ENCODE data around the gene INSM2.

The INSM2 gene

GRCh38 chr14:35512765-35513164 lies 21.2 kb upstream of the INSM2 start:
- H3K27ac ChIP-seq (ENCODE audit: low read depth, low read length, poor library complexity, severe bottlenecking), result no peak overlapping the region
- H3K4me2 ChIP-seq (ENCODE audit: low read length), result no peak overlapping the region
- no peaks in the 10 kb centered on the region for H3K79me2 ChIP-seq (ENCODE audit: insufficient read depth, low read length)
- H3K9ac ChIP-seq (ENCODE audit: low read length), result no peak overlapping the region
- H3K9me2 ChIP-seq (ENCODE audit: low read depth, low read length), result no peaks in the 10 kb centered on the region
- TF ChIP-seq CTCF (IDR thresholded peaks at IDR 0.05; ENCODE audit: low read length) (no peak), EZH2 (IDR thresholded peaks at IDR 0.05; ENCODE audit: borderline replicate concordance, low read length) (no peak)
- H3K4me3 ChIP-seq (ENCODE audit: low read depth, low read length, poor library complexity, severe bottlenecking), result no peak overlapping the region
- no peaks in the 10 kb centered on the region for H3K4me1 ChIP-seq (ENCODE audit: insufficient read depth, low read length, severe bottlenecking)
- no peaks in the 10 kb centered on the region for H3F3A ChIP-seq (ENCODE audit: insufficient read depth, low read length)
- no peaks in the 10 kb centered on the region for H3K27me3 ChIP-seq (ENCODE audit: insufficient read depth, low read length)
- no peaks in the 10 kb centered on the region for H3K9me3 ChIP-seq (ENCODE audit: low read length)
- no peaks in the 10 kb centered on the region for H4K20me1 ChIP-seq (ENCODE audit: insufficient read depth, low read length)
- no peak overlapping the region for H2AFZ ChIP-seq (ENCODE audit: low read length)
- no peaks in the 10 kb centered on the region for H3K36me3 ChIP-seq (ENCODE audit: insufficient read depth, low read length)

- Histone ChIP-seq H3K79me2 (ENCODE audit: insufficient read depth, low read length) (no peaks in the 10 kb centered on the region), H2AFZ (ENCODE audit: low read length) (no peak overlapping the region), H3K9me3 (ENCODE audit: low read length) (no peaks in the 10 kb centered on the region), H3K4me2 (ENCODE audit: low read length) (no peak overlapping the region), H3K9ac (ENCODE audit: low read length) (no peak overlapping the region), H3K36me3 (ENCODE audit: insufficient read depth, low read length) (no peaks in the 10 kb centered on the region), H3K27ac (ENCODE audit: low read depth, low read length, poor library complexity, severe bottlenecking) (no peak overlapping the region), H3K4me3 (ENCODE audit: low read depth, low read length, poor library complexity, severe bottlenecking) (no peak overlapping the region), H3K27me3 (ENCODE audit: insufficient read depth, low read length) (no peaks in the 10 kb centered on the region), H3F3A (ENCODE audit: insufficient read depth, low read length) (no peaks in the 10 kb centered on the region), H3K4me1 (ENCODE audit: insufficient read depth, low read length, severe bottlenecking) (no peaks in the 10 kb centered on the region), H3K9me2 (ENCODE audit: low read depth, low read length) (no peaks in the 10 kb centered on the region), H4K20me1 (ENCODE audit: insufficient read depth, low read length) (no peaks in the 10 kb centered on the region)
- no peak for TF ChIP-seq EZH2 (IDR thresholded peaks at IDR 0.05; ENCODE audit: borderline replicate concordance, low read length)
- TF ChIP-seq CTCF (IDR thresholded peaks at IDR 0.05; ENCODE audit: low read length), result no peak
Observed at GRCh38 chr14:35515916-35516315, 18.0 kb upstream of the INSM2 start.

GRCh38 chr14:35519986-35520385 lies 14.0 kb upstream of the INSM2 start:
- Histone ChIP-seq H2AFZ (ENCODE audit: low read length) (no peak overlapping the region), H3K9me2 (ENCODE audit: low read depth, low read length) (no peaks in the 10 kb centered on the region), H3K79me2 (ENCODE audit: insufficient read depth, low read length) (no peaks in the 10 kb centered on the region), H3K9me3 (ENCODE audit: low read length) (0 out of 2 replicates have a peak, but pooled peaks cover 4% of the 10 kb centered on the region), H3K9ac (ENCODE audit: low read length) (no peak overlapping the region), H3K4me1 (ENCODE audit: insufficient read depth, low read length, severe bottlenecking) (no peaks in the 10 kb centered on the region), H3K27me3 (ENCODE audit: insufficient read depth, low read length) (no peaks in the 10 kb centered on the region), H3K4me3 (ENCODE audit: low read depth, low read length, poor library complexity, severe bottlenecking) (no peak overlapping the region), H3K4me2 (ENCODE audit: low read length) (no peak overlapping the region), H4K20me1 (ENCODE audit: insufficient read depth, low read length) (no peaks in the 10 kb centered on the region), H3K27ac (ENCODE audit: low read depth, low read length, poor library complexity, severe bottlenecking) (no peak overlapping the region), H3K36me3 (ENCODE audit: insufficient read depth, low read length) (no peaks in the 10 kb centered on the region), H3F3A (ENCODE audit: insufficient read depth, low read length) (no peaks in the 10 kb centered on the region)
- TF ChIP-seq EZH2 (IDR thresholded peaks at IDR 0.05; ENCODE audit: borderline replicate concordance, low read length) (no peak), CTCF (IDR thresholded peaks at IDR 0.05; ENCODE audit: low read length) (no peak)
